Left lung (tissue), 10 donors: ENCODE data around the gene RBBP8NL. TPM values are rescaled to one million over a fixed set of nuclear protein-coding genes. Genes with fewer than 3 reads are reported as not detected.

Experiments
- ATAC-seq: fragments of 200-7000 bp; cut with Tn5 transposase; one replicate; pipeline ENCODE4 v1.9.1; 2020; ENCODE audit warnings: moderate library complexity
- DNase-seq, 4 donors: peaks; one replicate each; pipeline ENCODE4 v3.0.0-alpha.2; 2013 to 2020
- H3K27ac ChIP-seq, 2 donors: fragments of 200-600 bp; sonication (generic) in 1 of 2; one replicate each; pipeline versions ENCODE4 v1.5.0 to v1.8.0; 2020 to 2021
- H3K27me3 ChIP-seq, 2 donors: fragments of 200-600 bp; sonication (generic) in 1 of 2; one replicate each; pipeline versions ENCODE4 v1.5.0 to v1.8.0; 2020 to 2021
- H3K36me3 ChIP-seq, 2 donors: fragments of 200-600 bp; sonication (generic) in 1 of 2; one replicate each; pipeline versions ENCODE4 v1.5.0 to v1.8.0; 2020 to 2021
- H3K4me1 ChIP-seq, 2 donors: fragments of 200-600 bp; one replicate each; pipeline ENCODE4 v1.8.0; 2021
- H3K4me3 ChIP-seq, 2 donors: fragments of 200-600 bp; sonication (generic) in 1 of 2; one replicate each; pipeline versions ENCODE4 v1.5.0 to v1.8.0; 2020 to 2021; ENCODE audit warnings: mild to moderate bottlenecking in 1 of 2
- H3K9me3 ChIP-seq, 2 donors: fragments of 200-600 bp; sonication (generic) in 1 of 2; one replicate each; pipeline versions ENCODE4 v1.5.0 to v1.8.0; 2020 to 2021
- CTCF ChIP-seq, 2 donors: fragments of 200-600 bp; sonication (generic) in 1 of 2; IDR thresholded peaks; one replicate each; pipeline versions ENCODE4 v1.5.0 to v1.8.0; 2021; ENCODE audit warnings: antibody characterized with exemption in 2 of 2
- intact Hi-C, 2 donors: fragments of 100-400 bp; cut with DNase I; formaldehyde crosslinking; loops; one replicate each; pipeline versions ENCODE4 v1.11.2 to v1.14.2; 2022
- polyA plus RNA-seq, 6 donors: library from polyadenylated mRNA; unstranded; fragments of 120-200 nt; gene quantifications; one replicate each; pipeline ENCODE4 v1.2.1, GENCODE V29; 2013; ENCODE audit not compliant: insufficient read length in 6 of 6
- total RNA-seq, 2 donors: library from RNA; stranded (reverse); fragmentation: NEBNext Ultra II Directional; extraction: Animal tissue kit (Norgen Biotek cat#: 25700); gene quantifications; one replicate each; pipeline ENCODE4 v1.2.1, GENCODE V29; 2021
- donor health status: DM: no; HTN: yes; CAD: no.
- donor health status: DM: no; HTN: no; CAD: no.

The RBBP8NL gene
- total and polyA plus RNA-seq, 8 donors: 0.97 to 4.2 (median 3.4) TPM

- DNase-seq (no peak), ATAC-seq (no peak)
- intact Hi-C loops: no loop called here
- Histone ChIP-seq H3K9me3 (no peaks in the 10 kb centered on the region), H3K4me1 (peaks cover 0 to 23% of the 10 kb centered on the region in 2 donors), H3K27ac (no peak overlapping the region), H3K4me3 (peak overlapping the region; percentile 19 to 25), H3K27me3 (peaks cover 58 to 99% of the 10 kb centered on the region in 2 donors), H3K36me3 (no peaks in the 10 kb centered on the region)
- no peak for TF ChIP-seq CTCF (IDR thresholded peaks at IDR 0.05)
These were observed 47.3 kb upstream of the RBBP8NL start for GRCh38 chr20:62474604-62475026.

- intact Hi-C loops: no loop called here
- Histone ChIP-seq H3K9me3 (no peaks in the 10 kb centered on the region), H3K27ac (no peak overlapping the region), H3K36me3 (no peaks in the 10 kb centered on the region), H3K27me3 (peaks cover 56 to 99% of the 10 kb centered on the region in 2 donors), H3K4me3 (no peak overlapping the region), H3K4me1 (peaks cover 0 to 23% of the 10 kb centered on the region in 2 donors)
- no peak for ATAC-seq
- TF ChIP-seq CTCF (IDR thresholded peaks at IDR 0.05): no peak
- DNase-seq: peak in 1 of 4 donors; percentile 80
These were observed 46.6 kb upstream of the RBBP8NL start for GRCh38 chr20:62473717-62474603.

- DNase-seq: no peak
- Histone ChIP-seq H3K9me3 (no peaks in the 10 kb centered on the region), H3K36me3 (no peaks in the 10 kb centered on the region), H3K4me3 (no peak overlapping the region), H3K27me3 (peaks cover 48 to 99% of the 10 kb centered on the region in 2 donors), H3K4me1 (peaks cover 0 to 23% of the 10 kb centered on the region in 2 donors), H3K27ac (no peak overlapping the region)
- intact Hi-C loops: no loop called here
- no peak for ATAC-seq
- no peak for TF ChIP-seq CTCF (IDR thresholded peaks at IDR 0.05)
These were observed 45.7 kb upstream of the RBBP8NL start for GRCh38 chr20:62472941-62473585.

- no peaks in the 10 kb centered on the region for H3K9me3 ChIP-seq
- no peak for ATAC-seq
- no peak for DNase-seq
- H3K4me3 ChIP-seq: no peak overlapping the region
- H3K36me3 ChIP-seq: no peaks in the 10 kb centered on the region
- peaks cover 41 to 98% of the 10 kb centered on the region in 2 donors for H3K27me3 ChIP-seq
- intact Hi-C loops: no loop called here
- H3K27ac ChIP-seq: no peak overlapping the region
- no peak for TF ChIP-seq CTCF (IDR thresholded peaks at IDR 0.05)
- H3K4me1 ChIP-seq: peaks cover 0 to 23% of the 10 kb centered on the region in 2 donors
These were observed 45.0 kb upstream of the RBBP8NL start for GRCh38 chr20:62472138-62472940.
